ENCODE measurements around the gene ELN. TPM values are rescaled to one million over a fixed set of nuclear protein-coding genes. Genes with fewer than 3 reads are reported as not detected.

The ELN gene
- polyA plus RNA-seq, 1 donor (not counting 4 experiments of a cell fraction or from before 2014, with no cell fraction given), result not detected

GRCh38 chr7:74019149-74019548 is 8.8 kb upstream of the ELN start:
- H3K4me2 ChIP-seq (ENCODE audit: control insufficient read depth, extremely low read depth, insufficient read depth, low read depth, low read length), result no peak overlapping the region
- dilution Hi-C loops (cut with MboI; ENCODE audit: extremely low pct_ligation_motif_present, low sequenced_read_pairs), result no loop called here
- peaks cover 6% of the 10 kb centered on the region for H3K4me1 ChIP-seq (ENCODE audit: control insufficient read depth, extremely low read depth, insufficient read depth, low read length)
- peaks cover 29% of the 10 kb centered on the region for H3K27me3 ChIP-seq (ENCODE audit: control insufficient read depth, extremely low read depth, insufficient read depth, low read length)
- no peak overlapping the region for H3K4me3 ChIP-seq (ENCODE audit: control insufficient read depth in 2 of 3, extremely low read depth in 1 of 3, insufficient read depth in 2 of 3, low read depth in 1 of 3, low read length in 3 of 3)
- no peaks in the 10 kb centered on the region for H3K9me3 ChIP-seq (ENCODE audit: control insufficient read depth, low read depth, low read length)
- H3K9me1 ChIP-seq (ENCODE audit: control insufficient read depth, extremely low read depth, insufficient read depth, low read length), result no peaks in the 10 kb centered on the region
- no peak for FAIRE-seq
- no peaks in the 10 kb centered on the region for H3K79me2 ChIP-seq (ENCODE audit: control insufficient read depth, insufficient read depth, low read length)
- no peak overlapping the region for H2AFZ ChIP-seq (ENCODE audit: control insufficient read depth, low read length)
- DNase-seq (ENCODE audit: low read depth, low spot score), result no peak
- H3K9ac ChIP-seq (ENCODE audit: control insufficient read depth, extremely low read depth, insufficient read depth, low read length), result no peak overlapping the region
- no peak for TF ChIP-seq CTCF (optimal IDR thresholded peaks at IDR 0.05 in 1 of 3, IDR thresholded peaks at IDR 0.05 in 1 of 3, conservative IDR thresholded peaks at IDR 0.05 in 1 of 3; ENCODE audit: extremely low read depth in 1 of 3, insufficient read depth in 2 of 3, low read length in 3 of 3)
- TF ChIP-seq EZH2 (IDR thresholded peaks at IDR 0.05; ENCODE audit: low read length), result no peak
- no peak overlapping the region for H3K27ac ChIP-seq (ENCODE audit: control insufficient read depth, insufficient read depth, low read length)
- H4K20me1 ChIP-seq (ENCODE audit: control insufficient read depth, extremely low read depth, insufficient read depth, low read length), result no peaks in the 10 kb centered on the region
- H3K36me3 ChIP-seq (ENCODE audit: control insufficient read depth in 2 of 2, extremely low read depth in 1 of 2, insufficient read depth in 2 of 2, low read length in 2 of 2), result no peaks in the 10 kb centered on the region

DNA sequence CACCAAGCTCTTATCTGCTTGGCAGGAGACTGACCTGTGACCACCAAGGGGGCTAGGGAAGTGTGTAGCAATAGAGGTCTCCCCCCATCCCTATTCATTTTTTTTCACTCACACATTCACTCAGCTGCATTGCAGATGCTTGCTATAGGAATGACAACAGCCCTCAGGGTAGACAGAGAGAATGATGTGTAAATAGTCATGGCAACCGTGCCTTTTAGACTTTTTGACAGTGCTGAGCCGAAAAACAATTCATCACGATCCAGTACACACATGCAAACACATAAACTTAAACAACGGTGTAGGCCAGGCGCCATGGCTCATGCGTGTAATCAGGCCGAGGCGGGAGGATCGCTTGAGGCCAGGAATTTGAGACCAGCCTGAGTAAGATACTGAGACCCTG is 7.6 kb upstream of the ELN start:
- Histone ChIP-seq H2AFZ (ENCODE audit: control insufficient read depth, low read length) (no peak overlapping the region), H3K36me3 (ENCODE audit: control insufficient read depth in 2 of 2, extremely low read depth in 1 of 2, insufficient read depth in 2 of 2, low read length in 2 of 2) (no peaks in the 10 kb centered on the region), H3K4me1 (ENCODE audit: control insufficient read depth, extremely low read depth, insufficient read depth, low read length) (peaks cover 6% of the 10 kb centered on the region), H3K9ac (ENCODE audit: control insufficient read depth, extremely low read depth, insufficient read depth, low read length) (no peak overlapping the region), H3K4me3 (ENCODE audit: control insufficient read depth in 2 of 3, extremely low read depth in 1 of 3, insufficient read depth in 2 of 3, low read depth in 1 of 3, low read length in 3 of 3) (no peak overlapping the region), H3K27ac (ENCODE audit: control insufficient read depth, insufficient read depth, low read length) (no peak overlapping the region), H3K4me2 (ENCODE audit: control insufficient read depth, extremely low read depth, insufficient read depth, low read depth, low read length) (no peak overlapping the region), H3K27me3 (ENCODE audit: control insufficient read depth, extremely low read depth, insufficient read depth, low read length) (peaks cover 34% of the 10 kb centered on the region), H3K79me2 (ENCODE audit: control insufficient read depth, insufficient read depth, low read length) (no peaks in the 10 kb centered on the region), H4K20me1 (ENCODE audit: control insufficient read depth, extremely low read depth, insufficient read depth, low read length) (no peaks in the 10 kb centered on the region), H3K9me1 (ENCODE audit: control insufficient read depth, extremely low read depth, insufficient read depth, low read length) (no peaks in the 10 kb centered on the region), H3K9me3 (ENCODE audit: control insufficient read depth, low read depth, low read length) (no peaks in the 10 kb centered on the region)
- no peak for TF ChIP-seq CTCF (optimal IDR thresholded peaks at IDR 0.05 in 1 of 3, IDR thresholded peaks at IDR 0.05 in 1 of 3, conservative IDR thresholded peaks at IDR 0.05 in 1 of 3; ENCODE audit: extremely low read depth in 1 of 3, insufficient read depth in 2 of 3, low read length in 3 of 3)
- no peak for TF ChIP-seq EZH2 (IDR thresholded peaks at IDR 0.05; ENCODE audit: low read length)
- FAIRE-seq (no peak), DNase-seq (ENCODE audit: low read depth, low spot score) (no peak)
- dilution Hi-C loops (cut with MboI; ENCODE audit: extremely low pct_ligation_motif_present, low sequenced_read_pairs), result no loop called here
